ACHN (cell line): Measurements from ENCODE around the gene DDX39B.
"Not testable (repeated sequence)": the region's sequence is repeated elsewhere in the genome, so short reads cannot be mapped to it uniquely, and the experiment has no call there.

Experiments
- DNase-seq: peaks from one replicate; pipeline ENCODE4 v3.0.0-alpha.2; 2015
- in situ Hi-C: cut with HindIII; loops from 2 replicates; pipeline ENCODE4 v1.10.0; 2017; ENCODE audit warnings: low sequenced_read_pairs, low pct_ligation_motif_present, low pct_unique_long_range_greater_than_20kb

Gene DDX39B

GRCh38 chr6:31541658-31542521, at the start of gene DDX39B:
TSS of gene DDX39B (minus strand) at chr6:31542003. CDS start at chr6:31540532, 1,471 bp downstream.
- in situ Hi-C loops = no loop called here
- peak; percentile 95 for DNase-seq

- in situ Hi-C loops, DNase-seq: not testable (repeated sequence)
Measured at GRCh38 chr6:31590691-31591090, 48.9 kb upstream of the DDX39B start.

GRCh38 chr6:31588871-31589650, 47.3 kb upstream of the DDX39B start:
- no peak for DNase-seq
- in situ Hi-C loops = no loop called here

GRCh38 chr6:31587791-31588777, 46.3 kb upstream of the DDX39B start:
- in situ Hi-C loops = no loop called here
- DNase-seq = no peak

- in situ Hi-C loops = no loop called here
- no peak for DNase-seq
Measured at GRCh38 chr6:31586599-31587281, 44.9 kb upstream of the DDX39B start.

GRCh38 chr6:31586008-31586407, 44.2 kb upstream of the DDX39B start, which contains the start of gene LST1:
TSS of gene LST1 (plus strand) at chr6:31586277. CDS start at chr6:31587300, 1,023 bp downstream.
- DNase-seq = no peak
- in situ Hi-C loops = no loop called here

GRCh38 chr6:31585491-31585890, 43.7 kb upstream of the DDX39B start:
- in situ Hi-C loops = no loop called here
- peak; percentile 38 for DNase-seq

- DNase-seq = no peak
- in situ Hi-C loops = no loop called here
Measured at GRCh38 chr6:31582230-31582643, 40.4 kb upstream of the DDX39B start, which contains the start of gene LTB. TSS of gene LTB (minus strand) at chr6:31582424. CDS start at chr6:31582417, 7 bp downstream.

- DNase-seq = peak; percentile 7
- in situ Hi-C loops = no loop called here
Measured at GRCh38 chr6:31581434-31582229, 39.8 kb upstream of the DDX39B start.

- in situ Hi-C loops = no loop called here
- peak; percentile 75 for DNase-seq
Measured at GRCh38 chr6:31580807-31581433, 39.1 kb upstream of the DDX39B start.

- in situ Hi-C loops = no loop called here
- no peak for DNase-seq
Measured at GRCh38 chr6:31580438-31580740, 38.6 kb upstream of the DDX39B start.

GRCh38 chr6:31579546-31580437, 38.0 kb upstream of the DDX39B start:
- in situ Hi-C loops = no loop called here
- no peak for DNase-seq

GRCh38 chr6:31579119-31579505, 37.3 kb upstream of the DDX39B start:
- no peak for DNase-seq
- in situ Hi-C loops = no loop called here

- no peak for DNase-seq
- in situ Hi-C loops = no loop called here
Measured at GRCh38 chr6:31578184-31579118, 36.6 kb upstream of the DDX39B start.

GRCh38 chr6:31577579-31577966, 35.8 kb upstream of the DDX39B start:
- in situ Hi-C loops = no loop called here
- DNase-seq = no peak
